ENCODE results near the gene NR5A2. TPM values are rescaled to one million over a fixed set of nuclear protein-coding genes. Genes with fewer than 3 reads are reported as not detected.

NR5A2 gene
- total RNA-seq, 1 experiment from 2014 or later, result 2.1 TPM

GRCh38 chr1:200161801-200162200 lies 134.3 kb downstream of the NR5A2 start:
- intact Hi-C loops (cut with micrococcal nuclease; ENCODE audit: unreplicated experiment), result no loop called here
- Histone ChIP-seq H2AFZ (no peak overlapping the region), H3F3A (ENCODE audit: insufficient read depth, low read depth) (no peaks in the 10 kb centered on the region), H3K36me3 (ENCODE audit: low read depth) (no peaks in the 10 kb centered on the region), H3K4me3 (no peak overlapping the region), H3K27me3 (ENCODE audit: insufficient read depth, low read depth) (no peaks in the 10 kb centered on the region), H3K9me3 (ENCODE audit: insufficient read depth, low read depth) (no peaks in the 10 kb centered on the region), H3K4me1 (replicated peaks; ENCODE audit: insufficient read depth) (0 out of 2 replicates have a peak, but pooled peaks cover 10% of the 10 kb centered on the region), H4K20me1 (ENCODE audit: insufficient read depth) (no peaks in the 10 kb centered on the region), H3K4me2 (no peak overlapping the region), H3K9me2 (ENCODE audit: insufficient read depth) (no peaks in the 10 kb centered on the region), H3K27ac (no peak overlapping the region), H3K79me2 (ENCODE audit: low read depth) (no peaks in the 10 kb centered on the region)
- no peak for TF ChIP-seq EZH2 (IDR thresholded peaks at IDR 0.05; ENCODE audit: low read depth)
- no peak for TF ChIP-seq CTCF (conservative IDR thresholded peaks at IDR 0.05)
- no TSS peak for BruUV-seq (replicated peaks)
- ChIA-PET CTCF (no interaction called here), POLR2A (ENCODE audit: unreplicated experiment) (no interaction called here)
- DNase-seq, result no peak

- no TSS peak for BruUV-seq (replicated peaks)
- no peak for TF ChIP-seq EZH2 (IDR thresholded peaks at IDR 0.05; ENCODE audit: low read depth)
- TF ChIP-seq CTCF (conservative IDR thresholded peaks at IDR 0.05), result no peak
- ChIA-PET CTCF (no interaction called here), POLR2A (ENCODE audit: unreplicated experiment) (no interaction called here)
- H3F3A ChIP-seq (ENCODE audit: insufficient read depth, low read depth), result no peaks in the 10 kb centered on the region
- no peaks in the 10 kb centered on the region for H4K20me1 ChIP-seq (ENCODE audit: insufficient read depth)
- H3K4me2 ChIP-seq, result no peak overlapping the region
- H3K9me3 ChIP-seq (ENCODE audit: insufficient read depth, low read depth), result no peaks in the 10 kb centered on the region
- intact Hi-C loops (cut with micrococcal nuclease; ENCODE audit: unreplicated experiment), result no loop called here
- H3K4me3 ChIP-seq, result no peak overlapping the region
- no peaks in the 10 kb centered on the region for H3K9me2 ChIP-seq (ENCODE audit: insufficient read depth)
- 0 out of 2 replicates have a peak, but pooled peaks cover 10% of the 10 kb centered on the region for H3K4me1 ChIP-seq (replicated peaks; ENCODE audit: insufficient read depth)
- H3K27me3 ChIP-seq (ENCODE audit: insufficient read depth, low read depth), result no peaks in the 10 kb centered on the region
- no peaks in the 10 kb centered on the region for H3K36me3 ChIP-seq (ENCODE audit: low read depth)
- no peak for DNase-seq
- H3K27ac ChIP-seq, result no peak overlapping the region
- no peaks in the 10 kb centered on the region for H3K79me2 ChIP-seq (ENCODE audit: low read depth)
- H2AFZ ChIP-seq, result no peak overlapping the region
These were observed 134.7 kb downstream of the NR5A2 start for GRCh38 chr1:200162258-200162657.

- Histone ChIP-seq H3K4me3 (no peak overlapping the region), H3K4me2 (no peak overlapping the region), H4K20me1 (ENCODE audit: insufficient read depth) (no peaks in the 10 kb centered on the region), H3K9me3 (ENCODE audit: insufficient read depth, low read depth) (no peaks in the 10 kb centered on the region), H3F3A (ENCODE audit: insufficient read depth, low read depth) (no peaks in the 10 kb centered on the region), H3K27me3 (ENCODE audit: insufficient read depth, low read depth) (no peaks in the 10 kb centered on the region), H3K36me3 (ENCODE audit: low read depth) (no peaks in the 10 kb centered on the region), H3K4me1 (replicated peaks; ENCODE audit: insufficient read depth) (0 out of 2 replicates have a peak, but pooled peaks cover 10% of the 10 kb centered on the region), H2AFZ (no peak overlapping the region), H3K9me2 (ENCODE audit: insufficient read depth) (no peaks in the 10 kb centered on the region), H3K79me2 (ENCODE audit: low read depth) (no peaks in the 10 kb centered on the region), H3K27ac (no peak overlapping the region)
- TF ChIP-seq CTCF (conservative IDR thresholded peaks at IDR 0.05), result no peak
- no peak for TF ChIP-seq EZH2 (IDR thresholded peaks at IDR 0.05; ENCODE audit: low read depth)
- ChIA-PET CTCF (interaction anchor here (0.7 kb wide), 1 partner anchor 9 kb away, joined by 3 read pairs; no protein-coding TSS in a partner anchor), POLR2A (ENCODE audit: unreplicated experiment) (no interaction called here)
- no TSS peak for BruUV-seq (replicated peaks)
- intact Hi-C loops (cut with micrococcal nuclease; ENCODE audit: unreplicated experiment), result no loop called here
- no peak for DNase-seq
These were observed 135.4 kb downstream of the NR5A2 start for GRCh38 chr1:200162877-200163276.

All from PC-9 (cell line).